ENCODE measurements around the gene ATOX1.

DNA sequence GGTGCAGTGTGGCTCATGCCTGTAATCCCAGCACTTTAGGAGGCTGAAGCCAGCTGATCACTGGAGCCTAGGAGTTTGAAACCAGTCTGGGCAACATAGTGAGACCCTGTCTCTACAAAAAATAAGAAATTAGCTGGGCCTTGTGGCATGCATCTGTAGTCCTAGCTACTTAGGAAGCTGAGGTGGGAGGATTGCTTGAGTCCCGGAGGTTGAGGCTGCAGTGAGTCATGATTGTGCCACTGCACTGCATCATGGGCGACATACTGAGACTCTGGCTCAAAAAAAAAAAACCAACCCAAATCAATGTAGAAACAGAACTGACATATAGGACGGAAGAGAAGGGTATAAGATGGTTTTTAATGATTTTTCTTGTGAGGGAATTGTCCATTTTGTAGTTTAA, 41.0 kb upstream of the ATOX1 start:
- TF ChIP-seq, protein P1, sequence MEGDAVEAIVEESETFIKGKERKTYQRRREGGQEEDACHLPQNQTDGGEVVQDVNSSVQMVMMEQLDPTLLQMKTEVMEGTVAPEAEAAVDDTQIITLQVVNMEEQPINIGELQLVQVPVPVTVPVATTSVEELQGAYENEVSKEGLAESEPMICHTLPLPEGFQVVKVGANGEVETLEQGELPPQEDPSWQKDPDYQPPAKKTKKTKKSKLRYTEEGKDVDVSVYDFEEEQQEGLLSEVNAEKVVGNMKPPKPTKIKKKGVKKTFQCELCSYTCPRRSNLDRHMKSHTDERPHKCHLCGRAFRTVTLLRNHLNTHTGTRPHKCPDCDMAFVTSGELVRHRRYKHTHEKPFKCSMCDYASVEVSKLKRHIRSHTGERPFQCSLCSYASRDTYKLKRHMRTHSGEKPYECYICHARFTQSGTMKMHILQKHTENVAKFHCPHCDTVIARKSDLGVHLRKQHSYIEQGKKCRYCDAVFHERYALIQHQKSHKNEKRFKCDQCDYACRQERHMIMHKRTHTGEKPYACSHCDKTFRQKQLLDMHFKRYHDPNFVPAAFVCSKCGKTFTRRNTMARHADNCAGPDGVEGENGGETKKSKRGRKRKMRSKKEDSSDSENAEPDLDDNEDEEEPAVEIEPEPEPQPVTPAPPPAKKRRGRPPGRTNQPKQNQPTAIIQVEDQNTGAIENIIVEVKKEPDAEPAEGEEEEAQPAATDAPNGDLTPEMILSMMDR (conservative IDR thresholded peaks at IDR 0.05): no peak
- no peak for TF ChIP-seq ZFX (IDR thresholded peaks at IDR 0.05)
